GM12878 (cell line): Measurements from ENCODE around the gene MSX2. TPM values are rescaled to one million over a fixed set of nuclear protein-coding genes. Genes with fewer than 3 reads are reported as not detected.

Experiments used
- NBN ChIP-seq: fragments of 450-650 bp; IDR thresholded peaks from 2 replicates; pipeline ENCODE4 v1.6.1; 2016
- NFYA ChIP-seq: IDR thresholded peaks from 2 replicates; pipeline ENCODE4 v1.6.1; 2011; ENCODE audit warnings: low read depth, mild to moderate bottlenecking, low read length, improper control_type of control experiment, borderline replicate concordance
- microRNA-seq: library from miRNA; unstranded; fragments of <30 nt; microRNA quantifications from one replicate; pipeline ENCODE4, GENCODE V29; 2018
- polyA plus RNA-seq, 11 experiments: library from polyadenylated mRNA; depleted of rRNA in 4 of 11; unstranded in 6 of 11; stranded (reverse) in 5 of 11; fragments of >200 nt; fragmentation: Nextera tagmentation in 4 of 11; fragmentation: Illumina TruSeq in 1 of 11; extraction: Ambion mirVana in 4 of 11; extraction: Trizol in 1 of 11; gene quantifications; 1 replicate in 1 of 11; 2 replicates in 10 of 11; pipeline versions ENCODE4 v1.2.1 to v1.2.3, GENCODE V29; 2011 to 2016; ENCODE audit warnings: inconsistent platforms in 2 of 11, missing spikeins in 2 of 11, low read depth in 1 of 11
- small RNA-seq: library from RNA; depleted of rRNA; stranded (forward); fragments of <200 nt; gene quantifications from one replicate; pipeline ENCODE3, GENCODE V24; 2014
- total RNA-seq, 4 experiments: library from RNA; depleted of rRNA in 3 of 4; stranded (reverse); fragments of >200 nt in 3 of 4; fragmentation: Illumina TruSeq in 1 of 4; extraction: Trizol in 1 of 4; gene quantifications; 2 replicates each; pipeline versions ENCODE4 v1.2.1 to v1.2.3, GENCODE V29; 2013 to 2021

Gene MSX2
- total and polyA plus RNA-seq, 10 of the 15 experiments (the other 5 are each of a cell fraction or from before 2014, with no cell fraction given) = not detected

GRCh38 chr5:174777583-174777982, 53.2 kb downstream of the MSX2 start (continued):
- TF ChIP-seq NBN = no peak
- TF ChIP-seq NFYA = no peak

Small RNA genes within 50 kb of the gene (microRNA-seq; reads per million reads assigned to microRNA genes)
- not detected for gene MIR4634

Small RNA genes within 50 kb of the gene (small RNA-seq; reads per million reads assigned to genes)
- gene MIR4634 = not detected
